ENCODE data around the gene TMCO2.

The TMCO2 gene

GRCh38 chr1:40224040-40224439 is 23.7 kb upstream of the TMCO2 start:
- in situ Hi-C loops (cut with MboI; ENCODE audit: low sequenced_read_pairs, unreplicated experiment), result no loop called here
- no peak for DNase-seq (ENCODE audit: low spot score)
- no peak for TF ChIP-seq CTCF (IDR thresholded peaks at IDR 0.05; ENCODE audit: borderline replicate concordance, control extremely low read depth, extremely low read depth, insufficient read depth, missing control alignments)

DNA sequence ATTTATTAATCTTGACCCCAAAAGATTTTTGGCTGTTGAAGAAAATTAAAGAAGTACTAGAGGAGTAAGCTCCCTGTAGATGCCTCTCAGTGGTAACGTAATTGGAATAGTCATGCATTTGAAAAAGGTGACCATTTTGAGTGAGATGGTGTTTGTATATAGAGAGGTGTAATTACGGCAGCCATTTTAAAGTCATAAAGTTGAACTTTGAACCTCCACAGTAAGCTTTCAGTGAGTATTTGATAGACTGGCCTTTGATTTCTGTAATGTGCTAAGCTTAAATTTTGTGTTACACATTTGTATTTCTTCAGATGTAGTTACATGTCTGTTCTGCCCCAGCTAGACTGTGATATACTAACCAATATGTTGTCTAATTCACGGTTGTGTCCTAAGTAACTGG is 21.5 kb upstream of the TMCO2 start:
- in situ Hi-C loops (cut with MboI; ENCODE audit: low sequenced_read_pairs, unreplicated experiment), result no loop called here
- no peak for DNase-seq (ENCODE audit: low spot score)
- TF ChIP-seq CTCF (IDR thresholded peaks at IDR 0.05; ENCODE audit: borderline replicate concordance, control extremely low read depth, extremely low read depth, insufficient read depth, missing control alignments), result no peak

GRCh38 chr1:40232444-40232843 is 15.3 kb upstream of the TMCO2 start:
- in situ Hi-C loops (cut with MboI; ENCODE audit: low sequenced_read_pairs, unreplicated experiment), result no loop called here
- DNase-seq (ENCODE audit: low spot score), result peak; percentile 62
- no peak for TF ChIP-seq CTCF (IDR thresholded peaks at IDR 0.05; ENCODE audit: borderline replicate concordance, control extremely low read depth, extremely low read depth, insufficient read depth, missing control alignments)

DNA sequence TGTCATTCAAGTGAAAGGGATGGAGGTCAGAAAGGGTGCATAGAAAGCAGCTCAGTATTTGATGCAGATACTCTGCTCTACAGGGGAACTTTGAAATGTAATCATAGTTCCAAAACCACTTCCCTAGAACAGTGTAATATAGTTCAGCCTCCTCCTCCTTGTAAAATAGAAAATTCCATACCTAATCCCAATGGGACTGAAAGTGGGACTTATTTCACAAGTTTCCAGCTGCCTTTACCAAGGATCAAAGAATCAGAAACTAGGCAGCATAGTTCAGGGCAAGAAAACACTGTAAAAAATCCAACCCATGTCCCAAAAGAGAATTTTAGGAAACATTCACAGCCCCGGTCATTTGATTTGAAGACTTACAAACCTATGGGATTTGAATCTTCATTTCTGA is 8.1 kb upstream of the TMCO2 start:
- in situ Hi-C loops (cut with MboI; ENCODE audit: low sequenced_read_pairs, unreplicated experiment), result no loop called here
- no peak for TF ChIP-seq CTCF (IDR thresholded peaks at IDR 0.05; ENCODE audit: borderline replicate concordance, control extremely low read depth, extremely low read depth, insufficient read depth, missing control alignments)
- DNase-seq (ENCODE audit: low spot score), result no peak

DNA sequence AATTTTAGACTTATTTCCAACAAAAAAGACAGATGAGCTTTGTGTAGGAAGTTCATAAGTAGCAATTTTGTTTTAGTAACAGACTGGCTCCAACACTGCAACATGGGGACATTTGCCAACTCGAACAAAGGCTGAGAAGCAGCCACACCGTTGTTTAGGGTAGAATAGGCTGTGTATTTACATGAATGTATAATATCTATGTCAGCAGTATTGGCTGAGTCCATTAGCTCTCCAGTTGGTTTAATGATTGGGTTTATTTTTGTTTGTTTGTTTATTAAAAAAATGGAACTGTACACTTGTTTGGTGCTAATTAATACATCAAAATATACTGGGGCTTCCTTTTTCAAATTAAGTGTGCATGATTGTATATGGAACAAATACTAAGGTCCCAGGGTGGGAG is 7.3 kb upstream of the TMCO2 start:
- DNase-seq (ENCODE audit: low spot score), result no peak
- in situ Hi-C loops (cut with MboI; ENCODE audit: low sequenced_read_pairs, unreplicated experiment), result no loop called here
- TF ChIP-seq CTCF (IDR thresholded peaks at IDR 0.05; ENCODE audit: borderline replicate concordance, control extremely low read depth, extremely low read depth, insufficient read depth, missing control alignments), result no peak

GRCh38 chr1:40241362-40241761 is 6.4 kb upstream of the TMCO2 start:
- no peak for TF ChIP-seq CTCF (IDR thresholded peaks at IDR 0.05; ENCODE audit: borderline replicate concordance, control extremely low read depth, extremely low read depth, insufficient read depth, missing control alignments)
- no peak for DNase-seq (ENCODE audit: low spot score)
- in situ Hi-C loops (cut with MboI; ENCODE audit: low sequenced_read_pairs, unreplicated experiment), result no loop called here

DNA sequence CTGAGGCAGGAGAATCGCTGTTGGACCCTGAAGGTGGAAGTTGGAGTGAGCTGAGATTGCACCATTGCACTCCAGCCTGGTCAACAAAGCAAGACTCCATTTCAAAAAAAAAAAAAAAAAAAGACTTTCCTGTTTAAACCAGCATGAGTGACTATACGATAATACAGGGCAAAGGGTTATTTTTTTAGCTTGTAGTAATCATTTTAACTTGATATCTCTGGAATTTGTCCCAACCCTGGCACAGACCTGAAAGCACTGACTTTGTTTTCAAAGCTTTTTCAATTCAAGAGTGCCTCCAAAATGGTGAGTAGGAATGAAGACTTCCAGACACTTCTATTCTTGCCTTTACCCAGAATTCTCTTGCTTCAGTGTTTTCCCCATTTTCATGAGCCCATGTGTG is 4.4 kb upstream of the TMCO2 start:
- in situ Hi-C loops (cut with MboI; ENCODE audit: low sequenced_read_pairs, unreplicated experiment), result no loop called here
- no peak for TF ChIP-seq CTCF (IDR thresholded peaks at IDR 0.05; ENCODE audit: borderline replicate concordance, control extremely low read depth, extremely low read depth, insufficient read depth, missing control alignments)
- DNase-seq (ENCODE audit: low spot score), result no peak
